ENCODE measurements around the gene IKBKE.

Gene IKBKE

DNA sequence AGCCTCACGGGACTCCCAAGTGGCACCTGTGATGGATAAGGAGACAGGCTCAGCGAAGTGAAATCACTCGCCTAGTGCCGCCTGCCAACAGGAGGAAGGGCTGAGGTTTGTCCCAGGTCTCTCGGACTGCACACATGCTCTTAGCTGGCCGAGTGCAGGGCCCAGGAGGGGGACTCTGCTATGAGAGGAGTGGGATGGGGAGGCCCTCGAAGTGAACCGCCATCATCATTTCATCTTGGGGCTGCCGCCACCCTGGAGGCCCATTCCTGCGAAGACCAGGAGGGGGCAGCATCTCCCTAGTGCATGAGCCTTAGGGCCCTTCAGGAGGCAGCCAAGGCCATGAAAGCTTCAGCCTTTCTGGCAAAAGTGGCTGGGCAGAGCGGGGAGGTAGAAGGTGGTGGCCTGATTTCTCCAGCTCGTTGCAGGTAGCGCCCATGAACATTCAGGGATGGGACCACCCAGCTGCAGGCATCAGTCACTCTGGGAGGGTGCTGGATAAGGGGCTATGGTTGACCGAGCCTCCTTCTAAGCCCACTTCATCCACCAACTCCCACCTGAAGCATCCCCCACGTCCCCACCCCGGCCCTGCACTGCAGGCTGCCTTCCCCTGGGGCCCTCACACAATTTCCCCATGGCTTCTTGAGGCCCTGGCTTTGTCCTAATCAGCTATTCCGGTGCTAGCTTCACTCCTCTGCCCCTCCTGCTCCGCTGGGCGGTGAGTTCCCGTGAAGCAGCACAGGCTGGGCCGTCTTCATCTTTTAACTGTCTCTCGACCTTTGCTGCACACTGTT lies 19.9 kb downstream of the IKBKE start:
- no peak for TF ChIP-seq ZNF274 (IDR thresholded peaks at IDR 0.05; ENCODE audit: low read depth, low read length)
- TF ChIP-seq SUZ12 (IDR thresholded peaks at IDR 0.05; ENCODE audit: extremely low read depth, insufficient read depth, insufficient read length), result no peak
- no peak for TF ChIP-seq YY1 (IDR thresholded peaks at IDR 0.05; ENCODE audit: insufficient read depth, insufficient read length)
- peak overlapping the region; percentile 52 for H3K9ac ChIP-seq (ENCODE audit: insufficient read length, low read depth)
- peak; percentile 82 for DNase-seq (ENCODE audit: low read depth, low spot score)

DNA sequence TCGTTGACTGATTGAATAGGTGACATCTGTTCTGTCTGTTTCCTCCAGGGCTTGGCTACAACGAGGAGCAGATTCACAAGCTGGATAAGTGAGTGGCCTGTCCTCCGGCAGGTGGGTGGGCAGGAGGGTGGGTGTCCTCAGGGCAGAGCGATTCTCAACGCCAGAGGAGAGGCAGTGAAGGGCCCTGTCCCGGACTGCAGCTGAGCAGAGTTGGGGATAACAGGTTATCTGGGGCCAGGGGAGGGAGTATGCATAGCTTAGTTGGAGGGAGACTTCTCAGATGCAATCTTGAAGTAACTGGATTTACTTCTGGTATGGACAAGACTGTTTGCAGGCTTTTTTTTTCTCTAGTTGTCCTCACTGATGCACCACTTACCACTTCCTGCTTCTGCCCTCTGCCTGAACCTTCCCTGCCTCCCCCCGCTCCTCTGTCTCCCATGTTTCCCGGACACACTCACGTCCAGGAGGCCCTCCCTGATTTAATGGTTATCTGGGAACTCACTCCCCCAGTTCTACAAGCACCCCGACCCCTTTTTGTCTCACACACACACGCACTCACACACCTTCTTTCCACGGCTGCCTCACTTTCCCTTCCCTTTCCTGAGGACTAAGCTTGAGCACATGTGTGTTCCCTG lies 20.6 kb downstream of the IKBKE start:
- TF ChIP-seq SUZ12 (IDR thresholded peaks at IDR 0.05; ENCODE audit: extremely low read depth, insufficient read depth, insufficient read length), result no peak
- no peak for TF ChIP-seq YY1 (IDR thresholded peaks at IDR 0.05; ENCODE audit: insufficient read depth, insufficient read length)
- TF ChIP-seq ZNF274 (IDR thresholded peaks at IDR 0.05; ENCODE audit: low read depth, low read length), result no peak
- H3K9me3 ChIP-seq (ENCODE audit: insufficient read depth, low read length), result no peaks in the 10 kb centered on the region
- DNase-seq (ENCODE audit: low read depth, low spot score), result no peak
- no peak overlapping the region for H3K4me3 ChIP-seq (ENCODE audit: insufficient read length, low read depth)
- H3K9ac ChIP-seq (ENCODE audit: insufficient read length, low read depth), result peak overlapping the region; percentile 15
- H3K27me3 ChIP-seq (ENCODE audit: insufficient read depth, insufficient read length), result no peaks in the 10 kb centered on the region
- H3K4me1 ChIP-seq (ENCODE audit: insufficient read depth, insufficient read length), result peaks cover 7% of the 10 kb centered on the region
- H3K36me3 ChIP-seq (ENCODE audit: insufficient read depth, insufficient read length, low read length), result peaks cover 51% of the 10 kb centered on the region

More for the DNA sequence above, 19.9 kb downstream of the IKBKE start:
- H3K4me3 ChIP-seq (ENCODE audit: insufficient read length, low read depth), result no peak overlapping the region
- H3K4me1 ChIP-seq (ENCODE audit: insufficient read depth, insufficient read length), result peaks cover 7% of the 10 kb centered on the region
- no peaks in the 10 kb centered on the region for H3K27me3 ChIP-seq (ENCODE audit: insufficient read depth, insufficient read length)
- no peaks in the 10 kb centered on the region for H3K9me3 ChIP-seq (ENCODE audit: insufficient read depth, low read length)
- peaks cover 54% of the 10 kb centered on the region for H3K36me3 ChIP-seq (ENCODE audit: insufficient read depth, insufficient read length, low read length)

DNA sequence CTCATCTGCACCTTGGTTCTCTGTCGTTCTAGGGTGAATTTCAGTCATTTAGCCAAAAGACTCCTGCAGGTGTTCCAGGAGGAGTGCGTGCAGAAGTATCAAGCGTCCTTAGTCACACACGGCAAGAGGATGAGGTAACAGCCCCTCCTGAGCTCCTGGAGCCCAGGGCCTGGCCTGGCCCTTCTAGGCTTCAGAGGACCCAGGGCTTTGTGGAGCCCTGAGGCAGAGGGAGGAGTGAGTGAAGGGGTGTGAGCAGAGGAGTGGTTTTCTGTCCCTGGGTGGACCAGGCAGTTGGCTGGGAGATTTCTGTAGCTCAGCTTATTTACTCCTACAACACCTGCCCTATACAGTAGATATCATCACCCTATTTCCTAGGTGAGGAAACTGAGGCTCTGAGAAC lies 21.3 kb downstream of the IKBKE start:
- Histone ChIP-seq H3K9me3 (ENCODE audit: insufficient read depth, low read length) (no peaks in the 10 kb centered on the region), H3K4me1 (ENCODE audit: insufficient read depth, insufficient read length) (peaks cover 11% of the 10 kb centered on the region), H3K9ac (ENCODE audit: insufficient read length, low read depth) (no peak overlapping the region), H3K4me3 (ENCODE audit: insufficient read length, low read depth) (no peak overlapping the region), H3K27me3 (ENCODE audit: insufficient read depth, insufficient read length) (no peaks in the 10 kb centered on the region), H3K36me3 (ENCODE audit: insufficient read depth, insufficient read length, low read length) (peaks cover 51% of the 10 kb centered on the region)
- DNase-seq (ENCODE audit: low read depth, low spot score), result no peak
- no peak for TF ChIP-seq SUZ12 (IDR thresholded peaks at IDR 0.05; ENCODE audit: extremely low read depth, insufficient read depth, insufficient read length)
- no peak for TF ChIP-seq ZNF274 (IDR thresholded peaks at IDR 0.05; ENCODE audit: low read depth, low read length)
- TF ChIP-seq YY1 (IDR thresholded peaks at IDR 0.05; ENCODE audit: insufficient read depth, insufficient read length), result no peak

DNA sequence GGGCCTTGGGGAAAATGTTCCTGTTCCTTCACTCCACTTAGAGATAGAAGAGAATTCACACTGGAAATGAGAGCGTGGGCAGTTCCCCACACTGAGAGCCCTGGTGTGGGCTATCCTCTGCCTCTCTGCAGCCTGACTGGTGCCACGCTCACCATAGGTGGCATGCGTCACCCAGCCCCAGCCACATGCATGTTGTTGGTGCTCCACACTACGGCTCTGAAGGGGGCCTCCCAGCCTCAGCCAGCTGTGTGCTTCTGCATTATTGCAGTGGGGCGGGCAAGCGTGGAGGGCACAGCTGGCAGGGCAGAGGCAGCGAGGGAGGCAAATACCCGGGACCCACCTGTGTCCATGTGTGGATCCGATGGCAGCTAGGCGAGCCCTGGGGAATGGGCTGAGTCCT lies 22.3 kb downstream of the IKBKE start:
- no peaks in the 10 kb centered on the region for H3K27me3 ChIP-seq (ENCODE audit: insufficient read depth, insufficient read length)
- no peaks in the 10 kb centered on the region for H3K9me3 ChIP-seq (ENCODE audit: insufficient read depth, low read length)
- DNase-seq (ENCODE audit: low read depth, low spot score), result no peak
- H3K4me3 ChIP-seq (ENCODE audit: insufficient read length, low read depth), result no peak overlapping the region
- H3K4me1 ChIP-seq (ENCODE audit: insufficient read depth, insufficient read length), result peaks cover 11% of the 10 kb centered on the region
- no peak overlapping the region for H3K9ac ChIP-seq (ENCODE audit: insufficient read length, low read depth)
- no peak for TF ChIP-seq YY1 (IDR thresholded peaks at IDR 0.05; ENCODE audit: insufficient read depth, insufficient read length)
- TF ChIP-seq ZNF274 (IDR thresholded peaks at IDR 0.05; ENCODE audit: low read depth, low read length), result no peak
- no peak for TF ChIP-seq SUZ12 (IDR thresholded peaks at IDR 0.05; ENCODE audit: extremely low read depth, insufficient read depth, insufficient read length)
- H3K36me3 ChIP-seq (ENCODE audit: insufficient read depth, insufficient read length, low read length), result peaks cover 47% of the 10 kb centered on the region

DNA sequence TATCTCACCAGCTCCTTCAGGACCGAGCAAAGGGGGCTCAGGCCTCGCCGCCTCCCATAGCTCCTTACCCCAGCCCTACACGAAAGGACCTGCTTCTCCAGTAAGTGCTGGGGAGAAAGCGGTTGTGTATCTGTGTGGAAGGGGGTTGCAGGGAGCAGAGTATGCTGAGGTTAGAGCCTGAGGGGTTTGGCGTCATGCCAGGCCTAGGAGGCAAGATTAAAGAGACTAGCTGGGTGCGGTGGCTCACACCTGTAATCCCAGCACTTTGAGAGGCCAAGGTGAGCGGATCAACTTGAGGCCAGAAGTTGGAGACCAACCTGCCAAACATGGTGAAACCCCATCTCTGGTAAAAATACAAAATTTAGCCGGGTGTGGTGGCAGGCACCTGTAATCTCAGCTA lies 23.0 kb downstream of the IKBKE start:
- H3K9me3 ChIP-seq (ENCODE audit: insufficient read depth, low read length), result no peaks in the 10 kb centered on the region
- no peak overlapping the region for H3K9ac ChIP-seq (ENCODE audit: insufficient read length, low read depth)
- H3K4me1 ChIP-seq (ENCODE audit: insufficient read depth, insufficient read length), result peaks cover 11% of the 10 kb centered on the region
- DNase-seq (ENCODE audit: low read depth, low spot score), result no peak
- H3K36me3 ChIP-seq (ENCODE audit: insufficient read depth, insufficient read length, low read length), result peaks cover 42% of the 10 kb centered on the region
- TF ChIP-seq YY1 (IDR thresholded peaks at IDR 0.05; ENCODE audit: insufficient read depth, insufficient read length) (no peak), SUZ12 (IDR thresholded peaks at IDR 0.05; ENCODE audit: extremely low read depth, insufficient read depth, insufficient read length) (no peak), ZNF274 (IDR thresholded peaks at IDR 0.05; ENCODE audit: low read depth, low read length) (no peak)
- no peaks in the 10 kb centered on the region for H3K27me3 ChIP-seq (ENCODE audit: insufficient read depth, insufficient read length)
- H3K4me3 ChIP-seq (ENCODE audit: insufficient read length, low read depth), result no peak overlapping the region

DNA sequence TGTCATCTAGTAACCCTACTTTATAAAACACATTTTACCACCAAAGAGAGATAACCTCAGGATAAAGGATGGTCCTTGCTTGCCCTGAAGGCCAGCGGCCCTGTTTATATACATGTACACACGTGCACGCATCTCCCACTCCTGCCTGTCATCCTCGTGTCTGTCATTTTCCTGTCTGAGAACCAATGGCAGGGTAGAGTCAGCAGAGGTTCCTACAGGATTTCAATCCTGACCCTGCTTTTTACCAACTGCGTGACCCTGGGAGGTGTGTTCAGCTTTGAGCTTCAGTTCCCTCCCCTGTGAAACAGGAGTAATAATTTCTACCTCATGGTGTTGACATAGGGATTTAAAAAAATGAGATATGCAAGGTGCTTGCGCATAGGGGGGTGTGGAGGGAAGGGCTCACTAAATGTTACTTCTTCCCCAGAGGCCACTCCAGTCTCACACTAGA lies 24.8 kb downstream of the IKBKE start:
- peaks cover 13% of the 10 kb centered on the region for H3K4me1 ChIP-seq (ENCODE audit: insufficient read depth, insufficient read length)
- H3K9ac ChIP-seq (ENCODE audit: insufficient read length, low read depth), result no peak overlapping the region
- no peak for DNase-seq (ENCODE audit: low read depth, low spot score)
- TF ChIP-seq SUZ12 (IDR thresholded peaks at IDR 0.05; ENCODE audit: extremely low read depth, insufficient read depth, insufficient read length), result no peak
- no peak for TF ChIP-seq YY1 (IDR thresholded peaks at IDR 0.05; ENCODE audit: insufficient read depth, insufficient read length)
- TF ChIP-seq ZNF274 (IDR thresholded peaks at IDR 0.05; ENCODE audit: low read depth, low read length), result no peak
- H3K27me3 ChIP-seq (ENCODE audit: insufficient read depth, insufficient read length), result no peaks in the 10 kb centered on the region
- no peaks in the 10 kb centered on the region for H3K9me3 ChIP-seq (ENCODE audit: insufficient read depth, low read length)
- peaks cover 42% of the 10 kb centered on the region for H3K36me3 ChIP-seq (ENCODE audit: insufficient read depth, insufficient read length, low read length)
- H3K4me3 ChIP-seq (ENCODE audit: insufficient read length, low read depth), result no peak overlapping the region

DNA sequence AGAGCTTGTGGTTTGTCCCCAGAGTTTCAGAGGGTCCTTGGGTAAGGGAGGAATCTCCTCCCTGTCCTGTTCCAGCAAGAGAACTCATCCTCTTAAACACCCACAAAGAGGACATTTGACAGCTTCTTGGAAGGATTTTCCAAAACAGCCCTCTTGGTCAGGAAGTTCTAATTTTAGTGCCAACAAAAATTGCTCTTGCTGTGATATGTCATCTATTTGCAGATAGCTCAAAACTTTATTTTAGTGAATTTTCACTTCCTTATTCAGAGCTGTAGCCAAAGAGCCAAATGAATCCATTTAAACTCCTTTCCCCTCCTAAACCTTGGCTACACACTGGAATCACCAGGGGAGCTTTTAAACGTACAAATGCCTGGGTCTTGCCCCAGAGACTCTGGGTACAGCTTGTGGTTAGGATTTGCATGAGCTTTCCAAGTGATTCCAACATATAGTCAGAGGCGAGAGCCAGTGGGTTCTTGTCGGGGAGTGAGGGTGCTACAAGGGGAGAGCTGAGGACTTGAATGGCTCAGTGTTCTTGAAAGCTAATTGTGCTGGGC lies 25.3 kb downstream of the IKBKE start:
- Histone ChIP-seq H3K27me3 (ENCODE audit: insufficient read depth, insufficient read length) (no peaks in the 10 kb centered on the region), H3K4me1 (ENCODE audit: insufficient read depth, insufficient read length) (peaks cover 8% of the 10 kb centered on the region), H3K9me3 (ENCODE audit: insufficient read depth, low read length) (no peaks in the 10 kb centered on the region), H3K36me3 (ENCODE audit: insufficient read depth, insufficient read length, low read length) (peaks cover 42% of the 10 kb centered on the region), H3K4me3 (ENCODE audit: insufficient read length, low read depth) (no peak overlapping the region), H3K9ac (ENCODE audit: insufficient read length, low read depth) (no peak overlapping the region)
- DNase-seq (ENCODE audit: low read depth, low spot score), result no peak
- TF ChIP-seq ZNF274 (IDR thresholded peaks at IDR 0.05; ENCODE audit: low read depth, low read length), result no peak
- no peak for TF ChIP-seq YY1 (IDR thresholded peaks at IDR 0.05; ENCODE audit: insufficient read depth, insufficient read length)
- no peak for TF ChIP-seq SUZ12 (IDR thresholded peaks at IDR 0.05; ENCODE audit: extremely low read depth, insufficient read depth, insufficient read length)

All from NT2/D1 (cell line).